Measurements from ENCODE around the gene SHROOM2.

Gene SHROOM2

GRCh38 chrX:9897761-9898161 lies 111.5 kb downstream of the SHROOM2 start:
- peak; percentile 38 for DNase-seq (ENCODE audit: low spot score)

DNA sequence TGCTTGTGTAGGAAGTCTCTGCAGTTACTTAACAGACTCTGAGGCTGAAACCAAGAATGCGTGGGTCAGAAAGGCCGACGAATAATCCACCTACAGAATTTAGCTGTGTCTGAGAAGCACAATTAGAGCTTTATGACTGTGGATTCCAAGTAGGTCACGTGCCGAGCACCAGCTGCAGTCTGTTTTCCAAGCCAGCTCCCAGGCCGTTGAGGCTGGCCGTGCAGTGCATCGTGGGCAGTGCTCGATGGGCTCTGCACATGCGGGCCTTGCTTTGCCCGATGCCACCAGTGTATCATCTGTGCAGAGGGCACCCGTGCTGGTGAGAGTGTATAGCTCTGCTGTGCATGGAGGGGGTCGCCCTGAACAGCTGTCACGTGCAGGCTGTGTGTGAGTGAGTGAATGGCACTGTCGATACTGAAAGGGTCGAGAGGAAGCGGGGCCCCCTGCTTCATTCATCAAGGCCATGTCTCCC lies 113.4 kb downstream of the SHROOM2 start:
- peak; percentile 89 for DNase-seq (ENCODE audit: low spot score)

- DNase-seq (ENCODE audit: low spot score), result peak; percentile 51
These were observed 116.4 kb downstream of the SHROOM2 start for GRCh38 chrX:9902656-9903055.

DNA sequence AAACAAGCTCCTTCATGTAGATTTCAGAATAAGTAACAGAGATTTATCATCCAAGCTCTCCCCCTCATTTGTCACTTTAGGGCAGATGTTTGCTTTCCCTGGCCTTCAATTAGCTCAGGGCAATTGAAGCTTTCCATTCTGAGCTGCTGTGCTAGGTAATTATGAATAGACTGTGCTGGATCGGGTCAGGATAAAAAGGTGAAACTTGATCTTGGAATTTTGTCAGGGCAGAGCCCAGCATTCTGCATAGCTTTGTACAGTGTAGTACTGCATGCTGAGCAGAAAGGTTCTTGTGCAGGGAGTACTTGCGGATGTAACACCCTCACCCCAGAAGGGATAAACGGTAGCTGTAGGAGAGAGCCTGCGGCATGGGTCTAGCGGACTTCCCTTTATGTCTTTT lies 116.9 kb downstream of the SHROOM2 start:
- DNase-seq (ENCODE audit: low spot score), result no peak

DNA sequence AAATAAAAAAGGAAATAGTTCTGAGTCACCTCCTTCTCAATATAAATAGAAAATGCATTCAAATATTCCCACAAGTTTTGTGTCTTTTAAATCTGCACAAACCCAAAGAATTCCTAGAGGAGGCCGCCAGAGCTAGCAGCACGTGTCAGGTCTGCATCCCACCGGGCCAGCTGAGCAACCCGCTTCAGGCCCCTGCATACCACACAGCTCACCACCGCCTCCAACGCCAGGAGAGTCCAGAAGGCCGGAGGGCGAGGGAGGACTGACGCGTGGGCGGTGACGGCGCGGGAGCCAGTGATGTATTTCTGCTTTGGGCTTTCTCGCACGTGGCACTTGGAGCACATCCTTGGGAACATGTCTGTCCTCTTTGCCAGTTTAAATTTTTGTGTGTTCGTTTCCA lies 119.1 kb downstream of the SHROOM2 start:
- DNase-seq (ENCODE audit: low spot score), result no peak

GRCh38 chrX:9905721-9906120 lies 119.5 kb downstream of the SHROOM2 start:
- no peak for DNase-seq (ENCODE audit: low spot score)

- no peak for DNase-seq (ENCODE audit: low spot score)
These were observed 120.7 kb downstream of the SHROOM2 start for GRCh38 chrX:9906919-9907318.

DNA sequence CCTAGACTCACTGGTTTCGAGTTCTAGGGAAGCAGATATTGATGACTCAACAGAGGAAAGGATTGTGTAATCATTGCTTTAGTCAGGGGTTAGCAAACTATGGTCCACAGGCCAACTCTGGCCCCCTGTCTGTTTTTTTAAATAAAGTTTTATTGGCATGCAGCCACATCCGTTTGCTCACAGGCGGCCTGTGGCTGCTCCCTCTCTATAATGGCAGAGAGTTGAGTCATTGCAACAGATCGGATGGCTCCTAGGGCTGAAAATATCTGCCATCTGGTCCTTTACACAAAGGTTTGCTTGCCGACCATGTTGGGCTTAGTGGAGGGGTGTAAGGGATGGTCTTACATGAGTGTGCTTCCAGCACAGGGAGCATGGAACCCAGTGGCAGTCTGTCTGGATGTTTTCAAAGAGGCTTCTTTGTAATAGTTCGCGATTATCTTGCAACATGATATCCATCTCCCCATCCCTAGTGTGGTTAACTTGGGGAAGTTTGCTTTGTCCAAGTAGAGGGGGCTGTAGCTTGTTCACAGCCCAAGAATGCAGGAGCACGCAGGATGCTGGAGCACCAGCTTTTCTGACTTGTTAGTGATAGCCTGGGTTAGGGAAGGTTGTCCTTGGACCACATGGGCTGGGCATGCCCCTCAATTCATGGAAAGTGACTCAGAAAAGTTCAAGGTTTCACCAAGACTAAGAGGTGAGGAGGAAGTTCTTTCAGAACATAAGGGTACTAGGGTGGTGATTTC lies 121.6 kb downstream of the SHROOM2 start:
- no peak for DNase-seq (ENCODE audit: low spot score)

- no peak for DNase-seq (ENCODE audit: low spot score)
These were observed 123.0 kb downstream of the SHROOM2 start for GRCh38 chrX:9909254-9909653.

DNA sequence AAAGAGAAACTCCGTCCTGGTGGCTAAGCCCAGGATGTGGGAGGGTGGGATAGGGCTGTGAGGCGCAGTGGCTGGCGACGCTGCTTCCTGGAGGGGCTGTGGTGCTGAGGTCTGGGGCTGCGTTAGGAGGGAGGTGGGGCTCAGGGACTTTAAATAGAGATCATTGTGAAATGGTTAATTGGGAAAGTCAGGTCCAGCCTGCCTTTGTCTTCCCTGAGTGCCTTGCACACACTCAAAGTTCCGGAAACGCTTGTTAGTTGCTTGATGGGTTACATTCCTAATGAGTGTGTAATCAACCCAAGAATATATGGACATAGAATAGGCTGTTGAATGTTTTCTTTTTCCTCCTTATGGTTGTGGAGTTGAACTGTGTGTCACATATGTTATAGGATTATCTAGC lies 125.3 kb downstream of the SHROOM2 start:
- DNase-seq (ENCODE audit: low spot score), result no peak

DNA sequence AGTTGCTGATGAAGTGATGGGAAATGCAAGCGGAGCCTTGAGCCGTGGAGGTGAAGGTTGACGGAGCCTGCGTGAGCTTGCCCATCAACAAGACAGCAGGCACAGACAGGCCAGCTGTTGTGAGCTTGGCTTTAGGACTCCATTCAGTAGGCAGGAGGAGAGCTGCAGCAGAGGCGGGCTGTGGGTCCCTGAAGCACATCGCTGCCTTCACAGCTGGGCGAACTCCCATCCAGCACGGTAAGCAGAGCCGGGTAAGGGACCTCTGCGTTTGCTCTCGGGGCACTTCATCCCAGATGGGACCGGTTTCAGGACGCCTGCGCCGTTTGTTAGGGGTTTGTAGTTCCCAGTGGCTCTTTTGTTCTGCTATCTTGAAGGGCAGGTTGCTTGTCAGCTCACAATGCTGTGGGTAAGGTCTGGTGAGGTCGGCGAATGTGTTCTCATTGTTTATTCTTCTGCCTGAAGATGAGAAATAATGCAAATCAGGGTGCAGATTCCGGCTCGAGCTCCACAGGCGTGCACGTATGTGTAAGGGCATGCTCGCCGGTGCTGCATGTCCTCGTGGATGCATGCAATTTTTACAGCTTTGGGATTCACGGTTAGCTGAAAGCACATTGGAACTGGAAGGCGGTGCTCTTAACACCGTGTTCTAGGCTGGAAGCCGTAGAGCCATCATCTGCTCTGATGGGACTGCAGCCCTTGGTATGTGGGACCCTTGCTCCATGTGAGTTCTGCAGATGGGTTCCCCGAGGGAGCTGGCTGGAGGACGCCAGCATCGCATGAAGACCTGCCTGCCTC lies 126.3 kb downstream of the SHROOM2 start:
- DNase-seq (ENCODE audit: low spot score), result no peak

GRCh38 chrX:9913146-9913433 lies 126.9 kb downstream of the SHROOM2 start:
- no peak for DNase-seq (ENCODE audit: low spot score)

DNA sequence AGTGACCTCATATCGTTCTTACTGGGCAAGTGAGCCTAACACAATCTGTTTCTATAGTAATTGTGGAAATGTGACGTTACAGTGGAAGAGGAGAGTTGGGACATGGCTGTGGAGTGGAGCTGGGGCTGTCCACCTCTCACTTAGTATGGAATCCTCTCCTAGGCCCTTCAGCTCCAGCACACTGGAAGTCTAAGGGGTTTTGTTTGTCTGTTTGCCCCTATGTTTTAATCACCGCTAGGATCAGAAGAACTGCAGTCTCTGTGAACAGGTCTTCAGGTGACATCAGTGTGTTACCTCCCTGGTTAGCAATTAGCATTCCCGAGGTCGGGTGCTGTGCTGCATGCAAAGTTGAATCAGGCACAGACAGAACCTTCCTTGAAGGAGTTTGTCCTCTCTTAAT lies 131.6 kb downstream of the SHROOM2 start:
- DNase-seq (ENCODE audit: low spot score), result no peak

- no peak for DNase-seq (ENCODE audit: low spot score)
These were observed 133.5 kb downstream of the SHROOM2 start for GRCh38 chrX:9919632-9920172.

DNA sequence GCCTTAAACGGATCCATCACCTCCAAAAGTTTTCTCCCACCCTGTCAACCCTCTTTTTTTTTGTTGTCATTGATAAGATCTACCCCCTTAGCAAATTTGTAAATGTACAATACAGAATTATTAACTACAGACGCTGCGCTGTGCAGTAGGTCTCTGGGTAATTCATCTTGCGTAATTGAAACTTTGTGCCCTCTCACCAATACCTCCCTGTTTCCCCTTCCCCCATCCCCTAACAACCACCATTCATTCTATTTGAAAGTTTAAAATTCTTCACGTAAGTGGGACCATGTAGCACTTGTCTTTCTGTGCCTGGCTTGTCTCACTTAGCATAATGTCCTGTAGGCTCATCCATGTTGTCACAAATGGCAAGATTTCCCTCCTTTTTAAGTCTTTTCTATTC lies 135.2 kb downstream of the SHROOM2 start:
- DNase-seq (ENCODE audit: low spot score), result no peak

DNA sequence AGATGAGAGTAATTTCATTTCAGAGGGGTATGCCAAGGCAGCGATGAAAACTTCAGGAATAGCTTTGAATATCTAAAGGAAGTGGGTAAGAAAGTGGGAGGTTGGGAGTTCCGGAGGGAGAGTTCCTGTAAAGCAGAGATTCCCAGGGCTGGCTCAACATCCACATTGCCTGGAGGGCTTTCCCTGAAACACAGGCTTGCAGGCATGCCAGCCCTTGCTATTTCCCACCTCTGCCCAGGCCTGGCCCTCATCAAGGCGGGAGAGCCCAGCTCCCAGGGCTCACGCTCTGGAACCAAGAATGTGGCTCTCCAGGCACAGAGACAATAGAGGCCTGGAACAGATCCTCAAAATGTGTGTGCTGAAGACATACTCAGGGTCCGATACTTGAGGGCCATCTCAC lies 137.1 kb downstream of the SHROOM2 start:
- DNase-seq (ENCODE audit: low spot score), result no peak

- DNase-seq (ENCODE audit: low spot score), result no peak
These were observed 139.8 kb downstream of the SHROOM2 start for GRCh38 chrX:9926002-9926401.

- peak; percentile 68 for DNase-seq (ENCODE audit: low spot score)
These were observed 141.7 kb downstream of the SHROOM2 start for GRCh38 chrX:9927698-9928482.

DNA sequence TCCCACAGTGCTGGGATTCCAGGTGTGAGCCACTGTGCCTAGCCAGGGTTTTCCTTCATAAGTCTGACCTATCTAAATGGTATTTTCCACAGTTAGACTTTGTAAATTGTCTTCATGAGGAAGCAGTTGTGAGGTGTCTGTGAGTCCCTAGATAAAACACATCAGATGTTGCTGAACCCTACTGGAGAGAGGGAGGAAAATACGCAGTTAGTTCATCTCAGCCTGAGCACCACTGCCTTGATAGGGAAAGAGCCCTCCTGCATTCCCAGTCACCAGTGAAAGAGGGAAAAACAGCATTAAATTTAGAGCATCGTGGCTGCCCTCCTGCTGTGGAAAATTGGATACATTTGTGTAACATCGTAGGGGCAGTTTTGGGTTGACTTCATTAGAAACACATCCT lies 149.2 kb downstream of the SHROOM2 start:
- no peak for DNase-seq (ENCODE audit: low spot score)

- DNase-seq (ENCODE audit: low spot score), result no peak
These were observed 151.5 kb downstream of the SHROOM2 start for GRCh38 chrX:9937761-9938160.

DNA sequence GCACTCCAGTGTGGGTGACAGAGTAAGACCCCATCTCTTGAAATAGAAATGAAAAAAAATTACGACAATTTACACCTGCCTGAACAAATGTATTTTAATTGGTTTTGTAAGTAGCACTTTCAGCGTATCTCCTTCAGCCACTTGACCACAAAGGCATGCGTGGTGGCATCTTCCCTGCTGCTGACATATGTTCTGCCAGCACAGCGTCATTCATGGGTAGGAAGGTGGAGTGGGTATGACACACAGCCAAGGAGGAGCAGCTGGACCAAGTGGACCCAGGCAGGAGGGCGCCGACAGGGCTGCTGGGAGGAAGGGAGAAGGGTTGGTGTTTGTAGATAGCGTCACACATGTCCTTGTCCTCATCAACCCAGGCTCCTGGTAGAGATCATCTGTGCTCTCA lies 152.3 kb downstream of the SHROOM2 start:
- DNase-seq (ENCODE audit: low spot score), result no peak

- DNase-seq (ENCODE audit: low spot score), result no peak
These were observed 154.2 kb downstream of the SHROOM2 start for GRCh38 chrX:9940421-9940820.

DNA sequence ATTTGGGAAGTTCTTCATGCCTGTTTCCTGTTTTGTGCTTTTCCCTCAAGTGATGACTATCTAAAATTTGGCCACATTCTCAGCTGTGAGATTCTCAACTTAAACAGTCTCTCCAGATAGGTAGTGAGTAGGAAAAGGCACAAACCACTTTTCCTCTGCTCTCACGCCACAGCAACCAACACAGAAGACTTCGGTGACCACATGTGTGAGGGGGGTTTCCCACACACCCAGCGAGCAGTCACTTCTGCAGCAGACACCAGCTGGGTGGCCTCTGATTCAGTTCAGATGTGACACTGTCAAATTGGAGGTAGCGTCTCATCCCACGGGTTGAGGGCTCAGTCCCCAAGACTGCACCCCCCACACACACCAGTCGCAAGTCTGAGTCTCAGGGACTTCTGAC lies 155.9 kb downstream of the SHROOM2 start:
- no peak for DNase-seq (ENCODE audit: low spot score)
